Breast epithelium (tissue), 4 donors: ENCODE measurements around the gene CTIF. TPM values are rescaled to one million over a fixed set of nuclear protein-coding genes. Genes with fewer than 3 reads are reported as not detected.
"Not testable (repeated sequence)": the region's sequence is repeated elsewhere in the genome, so short reads cannot be mapped to it uniquely, and the experiment has no call there.

Source experiments
- DNase-seq, 2 donors: peaks; one replicate each; pipeline ENCODE4 v3.0.0-alpha.2; 2019; ENCODE audit warnings: low spot score in 2 of 2
- H3K27ac ChIP-seq, 2 donors: fragments of 200-600 bp; sonication (generic) in 1 of 2; one replicate each; pipeline ENCODE4 v1.5.1; 2016 to 2019; ENCODE audit warnings: mild to moderate bottlenecking in 1 of 2
- H3K27me3 ChIP-seq, 2 donors: fragments of 200-600 bp; sonication (generic) in 1 of 2; one replicate each; pipeline versions ENCODE4 v1.5.1 to v1.6.0; 2017 to 2019; ENCODE audit warnings: control low read depth in 1 of 2, mild to moderate bottlenecking in 1 of 2
- H3K36me3 ChIP-seq: fragments of 200-600 bp; one replicate; pipeline ENCODE4 v1.5.1; 2019
- H3K4me1 ChIP-seq, 2 donors: fragments of 200-600 bp; sonication (generic); one replicate each; pipeline ENCODE4 v1.5.1; 2016 to 2019; ENCODE audit warnings: control low read depth in 1 of 2
- H3K4me3 ChIP-seq, 3 donors: fragments of 200-600 bp; sonication (generic); 1 replicate in 2 of 3; 2 replicates in 1 of 3; pipeline ENCODE4 v1.5.1; 2016 to 2019; ENCODE audit warnings: mild to moderate bottlenecking in 3 of 3, moderate library complexity in 2 of 3
- H3K9me3 ChIP-seq, 2 donors: fragments of 200-600 bp; sonication (generic) in 1 of 2; one replicate each; pipeline ENCODE4 v1.5.1; 2016 to 2019; ENCODE audit warnings: control low read depth in 1 of 2
- CTCF ChIP-seq, 3 donors: fragments of 450-650 bp; IDR thresholded peaks; one replicate each; pipeline ENCODE4 v1.5.1; 2016 to 2017; ENCODE audit warnings: antibody characterized with exemption in 3 of 3, mild to moderate bottlenecking in 3 of 3, moderate library complexity in 3 of 3
- POLR2A ChIP-seq: fragments of 450-650 bp; IDR thresholded peaks from one replicate; pipeline ENCODE4 v1.6.1; 2016; ENCODE audit warnings: antibody characterized with exemption, mild to moderate bottlenecking, moderate library complexity
- POLR2AphosphoS5 ChIP-seq, 3 donors: sonication (generic); formaldehyde crosslinking; IDR thresholded peaks; one replicate each; pipeline ENCODE4 v1.6.1; 2017; ENCODE audit warnings: antibody characterized with exemption in 3 of 3
- intact Hi-C: fragments of 100-400 bp; cut with DNase I; formaldehyde crosslinking; loops from one replicate; pipeline ENCODE4 v1.15.1; 2023; ENCODE audit warnings: low total_unique reads
- total RNA-seq, 3 donors: library from RNA; depleted of rRNA; stranded (reverse); fragments of >200 nt; gene quantifications; one replicate each; pipeline ENCODE4 v1.1.0, GENCODE V29; 2016

CTIF gene
- total RNA-seq, 3 donors from 2014 or later, result 28.8 to 78.9 (median 32.6) TPM

GRCh38 chr18:48711651-48712486 is 173.0 kb downstream of the CTIF start:
- Histone ChIP-seq H3K9me3 (no peaks in the 10 kb centered on the region), H3K27me3 (no peaks in the 10 kb centered on the region), H3K27ac (no peak overlapping the region), H3K4me1 (no peaks in the 10 kb centered on the region), H3K4me3 (no peak overlapping the region), H3K36me3 (no peaks in the 10 kb centered on the region)
- TF ChIP-seq CTCF (IDR thresholded peaks at IDR 0.05) (peak in 2 of 3 donors; percentile 42 to 51), POLR2A (no peak), POLR2AphosphoS5 (IDR thresholded peaks at IDR 0.05) (no peak)
- no peak for DNase-seq
- intact Hi-C loops, result loop anchor here (5.0 kb wide), 1 partner anchor 575 kb away; no protein-coding TSS in a partner anchor

- H3K27ac ChIP-seq, result peak overlapping the region in 1 of 2 donors; percentile 32
- no peaks in the 10 kb centered on the region for H3K9me3 ChIP-seq
- no peak overlapping the region for H3K4me3 ChIP-seq
- H3K27me3 ChIP-seq, result no peaks in the 10 kb centered on the region
- TF ChIP-seq CTCF (IDR thresholded peaks at IDR 0.05), result no peak
- peak in 1 of 3 donors; percentile 37 for TF ChIP-seq POLR2AphosphoS5 (IDR thresholded peaks at IDR 0.05)
- intact Hi-C loops, result loop anchor here (5.0 kb wide), 1 partner anchor 576 kb away; no protein-coding TSS in a partner anchor
- H3K4me1 ChIP-seq, result no peaks in the 10 kb centered on the region
- DNase-seq, result no peak
- H3K36me3 ChIP-seq, result no peaks in the 10 kb centered on the region
These were observed 174.5 kb downstream of the CTIF start for GRCh38 chr18:48713309-48713708.

GRCh38 chr18:48714873-48715272 is 176.0 kb downstream of the CTIF start:
- intact Hi-C loops, result loop anchor here (5.0 kb wide), 1 partner anchor 578 kb away; no protein-coding TSS in a partner anchor
- Histone ChIP-seq H3K4me1 (no peaks in the 10 kb centered on the region), H3K9me3 (no peaks in the 10 kb centered on the region), H3K27me3 (no peaks in the 10 kb centered on the region), H3K36me3 (no peaks in the 10 kb centered on the region), H3K27ac (no peak overlapping the region), H3K4me3 (no peak overlapping the region)
- TF ChIP-seq POLR2AphosphoS5 (IDR thresholded peaks at IDR 0.05) (no peak), CTCF (IDR thresholded peaks at IDR 0.05) (no peak), POLR2A (no peak)
- no peak for DNase-seq

- TF ChIP-seq CTCF (IDR thresholded peaks at IDR 0.05) (no peak), POLR2A (no peak), POLR2AphosphoS5 (IDR thresholded peaks at IDR 0.05) (no peak)
- H3K27me3 ChIP-seq, result no peaks in the 10 kb centered on the region
- intact Hi-C loops, result no loop called here
- H3K4me3 ChIP-seq, result no peak overlapping the region
- no peaks in the 10 kb centered on the region for H3K9me3 ChIP-seq
- H3K4me1 ChIP-seq, result no peaks in the 10 kb centered on the region
- peak overlapping the region in 1 of 2 donors; percentile 19 for H3K27ac ChIP-seq
- no peak for DNase-seq
- H3K36me3 ChIP-seq, result no peaks in the 10 kb centered on the region
These were observed 177.0 kb downstream of the CTIF start for GRCh38 chr18:48715711-48716361.

- DNase-seq, H3K4me1 ChIP-seq, H3K27me3 ChIP-seq, H3K4me3 ChIP-seq, H3K9me3 ChIP-seq, H3K36me3 ChIP-seq, H3K27ac ChIP-seq, intact Hi-C loops: not testable (repeated sequence)
These were observed 178.4 kb downstream of the CTIF start for GRCh38 chr18:48717227-48717626.
